HepG2 (cell line): ENCODE data around the gene OSBPL5. TPM values are rescaled to one million over a fixed set of nuclear protein-coding genes. Genes with fewer than 3 reads are reported as not detected.

ENCODE experiments used
- ATAC-seq: fragments of 200-7000 bp; cut with Tn5 transposase; 3 replicates; pipeline ENCODE4 v1.9.1; 2020; ENCODE audit warnings: mild to moderate bottlenecking, moderate library complexity
- BruUV-seq: library from RNA; stranded (reverse); fragments of 400-500 nt; replicated peaks from 2 replicates; lab custom pipeline; 2021; lab: Mats Ljungman, UMichigan
- CTCF ChIA-PET: fragments of 300-600 bp; formaldehyde crosslinking; extraction: SDS; loops from one replicate; lab custom pipeline; 2021; ENCODE audit warnings: low total read pairs, inconsistent platforms, low intra/inter-chr PET ratio; lab: Yijun Ruan, JAX
- POLR2A ChIA-PET: fragments of 350-600 bp; sonication (Branson Sonifier 250); formaldehyde crosslinking; loops from one replicate; lab custom pipeline; 2020; ENCODE audit warnings: antibody characterized with exemption, inconsistent platforms; lab: Yijun Ruan, JAX
- DNase-seq: peaks from one replicate; pipeline ENCODE4 v3.0.0-alpha.2; 2015; ENCODE audit warnings: low spot score
- FAIRE-seq: peaks from 3 replicates; lab custom pipeline; 2011; peaks lifted over from hg19 to GRCh38; lab: Jason Lieb, UNC
- H2AFZ ChIP-seq: one replicate; pipeline ENCODE4 v1.6.1; 2011; ENCODE audit warnings: low read length, inconsistent platforms
- H3K27ac ChIP-seq: fragments of 300-600 bp; 3 replicates; pipeline ENCODE4 v1.8.0; 2011; ENCODE audit warnings: mixed run types, mild to moderate bottlenecking, mixed read lengths, low read length, inconsistent platforms; ENCODE audit not compliant: insufficient read depth; ENCODE audit errors: extremely low read length
- H3K27me3 ChIP-seq, 2 experiments: fragments of 200-600 bp in 1 of 2; 2 replicates in 1 of 2; 3 replicates in 1 of 2; pipeline versions ENCODE4 v1.6.0 to v1.8.0; 2011; ENCODE audit warnings: low read length in 2 of 2, mild to moderate bottlenecking in 2 of 2, moderate library complexity in 2 of 2, inconsistent platforms in 1 of 2; ENCODE audit not compliant: insufficient read depth in 2 of 2, control insufficient read depth in 1 of 2
- H3K36me3 ChIP-seq, 2 experiments: fragments of 200-600 bp in 1 of 2; replicated peaks in 1 of 2; 2 replicates in 1 of 2; 3 replicates in 1 of 2; pipeline versions ENCODE4 v1.5.1 to v1.8.0; 2011; ENCODE audit warnings: low read length in 2 of 2, inconsistent platforms in 1 of 2; ENCODE audit not compliant: insufficient read depth in 2 of 2, control insufficient read depth in 1 of 2
- H3K4me1 ChIP-seq: 2 replicates; pipeline ENCODE4 v1.5.1; 2012; ENCODE audit warnings: low read length, inconsistent platforms; ENCODE audit not compliant: insufficient read depth
- H3K4me2 ChIP-seq: 2 replicates; pipeline ENCODE4 v1.6.0; 2011; ENCODE audit warnings: low read depth, low read length, inconsistent platforms
- H3K4me3 ChIP-seq, 3 experiments: fragments of 200-600 bp in 1 of 3; sonication (generic), shearing (Covaris generic) in 1 of 3; replicated peaks in 1 of 3; 2 replicates each; pipeline ENCODE4 v1.5.1; 2011 to 2016; ENCODE audit warnings: low read length in 3 of 3, inconsistent platforms in 2 of 3, low read depth in 2 of 3, mild to moderate bottlenecking in 2 of 3, control low read depth in 1 of 3, mixed read lengths in 1 of 3; ENCODE audit not compliant: insufficient read depth in 1 of 3
- H3K79me2 ChIP-seq: one replicate; pipeline ENCODE4 v1.6.1; 2011; ENCODE audit warnings: low read length, inconsistent platforms; ENCODE audit not compliant: insufficient read depth
- H3K9ac ChIP-seq: 2 replicates; pipeline ENCODE4 v1.6.0; 2011; ENCODE audit warnings: mild to moderate bottlenecking, low read depth, low read length, inconsistent platforms; ENCODE audit not compliant: insufficient read depth
- H3K9me3 ChIP-seq: 2 replicates; pipeline ENCODE4 v1.5.1; 2012; ENCODE audit warnings: mild to moderate bottlenecking, low read length
- H4K20me1 ChIP-seq: 2 replicates; pipeline ENCODE4 v1.6.0; 2011; ENCODE audit warnings: inconsistent platforms, mild to moderate bottlenecking, low read length, moderate library complexity; ENCODE audit not compliant: insufficient read depth
- ATF4 ChIP-seq, 2 experiments: fragments of 450-650 bp in 1 of 2; sonication (generic) in 1 of 2; formaldehyde crosslinking; IDR thresholded peaks; 2 replicates each; pipeline versions ENCODE4 v1.5.0 to v1.8.0; 2020 to 2022; ENCODE audit warnings: mild to moderate bottlenecking in 1 of 2, missing genetic modification reagents in 1 of 2
- ERF ChIP-seq: IDR thresholded peaks from 2 replicates; pipeline ENCODE4 v1.6.1; 2018; ENCODE audit warnings: missing biosample characterization, missing genetic modification reagents
- FLYWCH1 ChIP-seq: sonication (generic); formaldehyde crosslinking; IDR thresholded peaks from 2 replicates; pipeline ENCODE4 v1.8.1; 2023; ENCODE audit warnings: mild to moderate bottlenecking, missing genetic modification reagents
- JARID2 ChIP-seq: sonication (generic); formaldehyde crosslinking; IDR thresholded peaks from 2 replicates; pipeline ENCODE4 v1.8.1; 2023; ENCODE audit warnings: missing genetic modification reagents, inconsistent platforms; ENCODE audit not compliant: insufficient replicate concordance
- KMT2A ChIP-seq: sonication (generic); formaldehyde crosslinking; IDR thresholded peaks from 2 replicates; pipeline ENCODE4 v1.4.0; 2020; ENCODE audit warnings: missing genetic modification reagents
- MAFG ChIP-seq: sonication (generic); formaldehyde crosslinking; IDR thresholded peaks from 2 replicates; pipeline ENCODE4 v1.5.1; 2020; ENCODE audit warnings: mild to moderate bottlenecking, missing genetic modification reagents
- NFE2L2 ChIP-seq: fragments of 150-350 bp; IDR thresholded peaks from 2 replicates; pipeline ENCODE4 v1.6.1; 2014; ENCODE audit warnings: low read length
- PREB ChIP-seq: sonication (generic); formaldehyde crosslinking; IDR thresholded peaks from 2 replicates; pipeline ENCODE4 v1.4.0; 2020; ENCODE audit warnings: missing genetic modification reagents
- WGBS: methylation state at CpG from one replicate; pipeline ENCODE4 v1.1.6; 2017; ENCODE audit warnings: low lambda C conversion rate; 5-methylcytosine and 5-hydroxymethylcytosine counted together
- in situ Hi-C: cut with HindIII; loops from 2 replicates; pipeline ENCODE4 v1.10.0; 2017; ENCODE audit warnings: low pct_unique_long_range_greater_than_20kb; ENCODE audit not compliant: extremely low pct_ligation_motif_present
- intact Hi-C: fragments of 100-400 bp; cut with micrococcal nuclease; formaldehyde crosslinking; loops from one replicate; pipeline ENCODE4 v1.10.0; 2022; ENCODE audit not compliant: unreplicated experiment
- polyA plus RNA-seq, 8 experiments: library from polyadenylated mRNA; depleted of rRNA in 3 of 8; stranded (reverse) in 7 of 8; unstranded in 1 of 8; fragments of >200 nt; fragmentation: Illumina TruSeq in 4 of 8; extraction: Trizol in 4 of 8; gene quantifications; 2 replicates each; pipeline versions ENCODE4 v1.2.1 to v1.2.3, GENCODE V29; 2011 to 2016; ENCODE audit warnings: low read depth in 4 of 8, missing spikeins in 1 of 8, mixed read lengths in 1 of 8; ENCODE audit not compliant: insufficient read depth in 1 of 8
- total RNA-seq, 5 experiments: library from RNA; depleted of rRNA; stranded (reverse); fragments of >200 nt; fragmentation: Illumina TruSeq; extraction: Trizol; gene quantifications; 2 replicates each; pipeline ENCODE4 v1.2.3, GENCODE V29; 2016; ENCODE audit warnings: low read depth in 1 of 5
- TF ChIP-seq, protein P1 (sequence below): sonication (generic); formaldehyde crosslinking; IDR thresholded peaks from 2 replicates; pipeline ENCODE4 v1.4.0; 2020; ENCODE audit warnings: mild to moderate bottlenecking, missing genetic modification reagents

OSBPL5 gene
- total and polyA plus RNA-seq, 2 of the 13 experiments (the other 11 are each of a cell fraction or from before 2014, with no cell fraction given), result not detected

DNA sequence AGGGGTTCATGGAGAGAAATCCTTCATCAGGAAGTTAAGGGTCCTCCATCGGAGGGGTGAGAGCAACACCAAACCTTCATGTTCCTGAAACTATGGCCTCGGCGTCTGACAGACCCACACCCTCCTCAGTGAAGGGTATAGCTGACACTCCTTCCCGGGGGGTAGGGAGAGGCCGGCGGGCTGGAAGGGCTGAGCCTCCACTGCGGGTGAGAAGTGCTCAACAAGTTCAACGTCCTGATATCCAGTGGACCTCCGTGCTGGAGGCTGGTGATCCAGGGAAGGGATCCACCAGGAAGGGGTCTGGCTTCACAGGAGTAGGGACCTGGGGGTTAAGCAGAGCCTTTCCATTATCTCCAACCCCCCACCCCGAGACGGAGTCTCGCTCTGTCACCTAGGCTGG lies 120.2 kb downstream of the OSBPL5 start:
- POLR2A ChIA-PET, result no interaction called here

More for the DNA sequence above, 120.2 kb downstream of the OSBPL5 start:
- H3K27ac ChIP-seq, result no peak overlapping the region
- H3K4me1 ChIP-seq, result 0 out of 2 replicates have a peak, but pooled peaks cover 6% of the 10 kb centered on the region
- ATAC-seq (no peak), DNase-seq (no peak), FAIRE-seq (no peak)
- H3K4me3 ChIP-seq, result no peak overlapping the region
- in situ Hi-C loops (loop anchor here (5.0 kb wide), 1 partner anchor 47 kb away; no protein-coding TSS in a partner anchor), intact Hi-C loops (no loop called here)
- no peaks in the 10 kb centered on the region for H3K27me3 ChIP-seq
- peaks cover 10 to 42% of the 10 kb centered on the region in 2 experiments; a peak in 4 of 5 replicates for H3K36me3 ChIP-seq
- WGBS, result 93% methylated on average over 2 of the region's 12 CpGs
- BruUV-seq, result no TSS peak
- no peaks in the 10 kb centered on the region for H3K9me3 ChIP-seq
- no peak overlapping the region for H3K9ac ChIP-seq
- H3K4me2 ChIP-seq, result no peak overlapping the region
- CTCF ChIA-PET, result no interaction called here
- H3K79me2 ChIP-seq, result peaks cover 33% of the 10 kb centered on the region
- no peak overlapping the region for H2AFZ ChIP-seq
- peaks cover 33% of the 10 kb centered on the region for H4K20me1 ChIP-seq
- TF ChIP-seq ERF (CRISPR knock-in tag), result no peak
- TF ChIP-seq NFE2L2, result no peak
- TF ChIP-seq, protein P1, sequence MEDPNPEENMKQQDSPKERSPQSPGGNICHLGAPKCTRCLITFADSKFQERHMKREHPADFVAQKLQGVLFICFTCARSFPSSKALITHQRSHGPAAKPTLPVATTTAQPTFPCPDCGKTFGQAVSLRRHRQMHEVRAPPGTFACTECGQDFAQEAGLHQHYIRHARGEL (CRISPR knock-in tag), result no peak
- TF ChIP-seq KMT2A (CRISPR knock-in tag), result no peak
- no peak for TF ChIP-seq MAFG (CRISPR knock-in tag)
- no peak for TF ChIP-seq JARID2 (CRISPR knock-in tag)
- no peak for TF ChIP-seq FLYWCH1 (CRISPR knock-in tag)
- TF ChIP-seq ATF4 (CRISPR knock-in tag; IDR thresholded peaks at IDR 0.05), result no peak
- no peak for TF ChIP-seq PREB (CRISPR knock-in tag)
